Colonic mucosa (tissue), 4 donors: ENCODE results near the gene RMC1. TPM values are rescaled to one million over a fixed set of nuclear protein-coding genes. Genes with fewer than 3 reads are reported as not detected.
A peak's percentile ranks its signal among the peaks of the same experiment; 100 is the strongest.
"Not testable (repeated sequence)": the region's sequence is repeated elsewhere in the genome, so short reads cannot be mapped to it uniquely, and the experiment has no call there.

Experiments used
- DNase-seq: peaks from one replicate; pipeline ENCODE4 v3.0.0-alpha.2; 2020
- H3K27ac ChIP-seq: fragments of 200-600 bp; one replicate; pipeline ENCODE4 v1.8.0; 2021
- H3K27me3 ChIP-seq: fragments of 200-600 bp; one replicate; pipeline ENCODE4 v1.8.0; 2021
- H3K36me3 ChIP-seq: fragments of 200-600 bp; one replicate; pipeline ENCODE4 v1.8.0; 2021
- H3K4me1 ChIP-seq: fragments of 200-600 bp; one replicate; pipeline ENCODE4 v1.8.0; 2021; ENCODE audit warnings: mild to moderate bottlenecking
- H3K4me3 ChIP-seq: fragments of 200-600 bp; one replicate; pipeline ENCODE4 v1.8.0; 2021
- H3K9ac ChIP-seq, 2 donors: one replicate each; pipeline ENCODE4 v1.7.0; 2013; ENCODE audit warnings: control low read depth in 2 of 2, low read depth in 2 of 2, low read length in 2 of 2
- H3K9me3 ChIP-seq: fragments of 200-600 bp; one replicate; pipeline ENCODE4 v1.8.0; 2021
- intact Hi-C: fragments of 100-400 bp; cut with DNase I; formaldehyde crosslinking; loops from one replicate; pipeline ENCODE4 v1.14.1; 2022
- total RNA-seq, 2 donors: library from RNA; stranded (reverse); fragmentation: NEBNext Ultra II Directional in 1 of 2; extraction: Animal tissue kit (Norgen Biotek cat#: 25700) in 1 of 2; gene quantifications; one replicate each; pipeline ENCODE4 v1.2.1, GENCODE V29; 2021
- TF ChIP-seq, protein P1 (sequence below): fragments of 200-600 bp; IDR thresholded peaks from one replicate; pipeline ENCODE4 v1.8.0; 2022; ENCODE audit warnings: antibody characterized with exemption, mild to moderate bottlenecking
- donor health status: healthy.
- donor health status: DM: no; HTN: no; CAD: no.
- donor health status: DM: no; HTN: no; CAD: no.

RMC1 gene
- total RNA-seq, 2 donors from 2014 or later, result 28.4 to 34.9 TPM

DNA sequence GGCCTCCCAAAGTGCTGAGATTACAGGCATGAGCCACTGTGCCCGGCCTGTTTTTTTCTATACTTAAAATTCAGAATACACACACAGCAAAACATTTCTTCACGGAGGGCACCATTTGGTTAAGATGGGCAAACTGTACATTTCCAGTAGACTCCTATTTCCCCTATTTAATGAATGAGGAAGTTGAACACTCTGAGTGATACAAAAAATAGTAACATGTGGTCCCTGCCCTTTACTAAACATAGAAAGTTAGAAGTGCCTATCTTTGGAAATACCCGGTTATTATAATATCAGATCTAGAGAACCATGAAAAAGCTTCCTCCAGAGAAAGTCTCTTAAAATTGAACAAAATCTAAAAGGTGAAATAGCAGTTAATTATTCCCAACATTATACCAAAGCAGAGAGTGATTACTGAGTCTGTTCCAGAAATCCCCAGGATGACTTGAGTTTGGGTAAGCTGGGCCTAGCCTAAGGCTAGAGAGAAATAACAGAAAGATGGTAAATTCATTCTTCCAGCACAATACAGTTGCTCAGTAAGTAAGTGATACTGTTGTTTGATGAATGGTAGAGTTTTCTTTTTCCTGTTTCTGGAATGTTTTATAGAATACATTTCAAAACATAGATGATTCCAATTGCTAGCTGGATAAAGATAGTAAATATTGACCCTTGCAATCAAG lies 23.3 kb upstream of the RMC1 start:
- Histone ChIP-seq H3K27ac (no peak overlapping the region), H3K36me3 (peaks cover 13% of the 10 kb centered on the region), H3K4me1 (no peaks in the 10 kb centered on the region), H3K27me3 (no peaks in the 10 kb centered on the region), H3K4me3 (no peak overlapping the region), H3K9ac (no peak overlapping the region), H3K9me3 (no peaks in the 10 kb centered on the region)
- intact Hi-C loops, result no loop called here
- DNase-seq, result no peak
- TF ChIP-seq, protein P1, sequence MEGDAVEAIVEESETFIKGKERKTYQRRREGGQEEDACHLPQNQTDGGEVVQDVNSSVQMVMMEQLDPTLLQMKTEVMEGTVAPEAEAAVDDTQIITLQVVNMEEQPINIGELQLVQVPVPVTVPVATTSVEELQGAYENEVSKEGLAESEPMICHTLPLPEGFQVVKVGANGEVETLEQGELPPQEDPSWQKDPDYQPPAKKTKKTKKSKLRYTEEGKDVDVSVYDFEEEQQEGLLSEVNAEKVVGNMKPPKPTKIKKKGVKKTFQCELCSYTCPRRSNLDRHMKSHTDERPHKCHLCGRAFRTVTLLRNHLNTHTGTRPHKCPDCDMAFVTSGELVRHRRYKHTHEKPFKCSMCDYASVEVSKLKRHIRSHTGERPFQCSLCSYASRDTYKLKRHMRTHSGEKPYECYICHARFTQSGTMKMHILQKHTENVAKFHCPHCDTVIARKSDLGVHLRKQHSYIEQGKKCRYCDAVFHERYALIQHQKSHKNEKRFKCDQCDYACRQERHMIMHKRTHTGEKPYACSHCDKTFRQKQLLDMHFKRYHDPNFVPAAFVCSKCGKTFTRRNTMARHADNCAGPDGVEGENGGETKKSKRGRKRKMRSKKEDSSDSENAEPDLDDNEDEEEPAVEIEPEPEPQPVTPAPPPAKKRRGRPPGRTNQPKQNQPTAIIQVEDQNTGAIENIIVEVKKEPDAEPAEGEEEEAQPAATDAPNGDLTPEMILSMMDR, result no peak

DNA sequence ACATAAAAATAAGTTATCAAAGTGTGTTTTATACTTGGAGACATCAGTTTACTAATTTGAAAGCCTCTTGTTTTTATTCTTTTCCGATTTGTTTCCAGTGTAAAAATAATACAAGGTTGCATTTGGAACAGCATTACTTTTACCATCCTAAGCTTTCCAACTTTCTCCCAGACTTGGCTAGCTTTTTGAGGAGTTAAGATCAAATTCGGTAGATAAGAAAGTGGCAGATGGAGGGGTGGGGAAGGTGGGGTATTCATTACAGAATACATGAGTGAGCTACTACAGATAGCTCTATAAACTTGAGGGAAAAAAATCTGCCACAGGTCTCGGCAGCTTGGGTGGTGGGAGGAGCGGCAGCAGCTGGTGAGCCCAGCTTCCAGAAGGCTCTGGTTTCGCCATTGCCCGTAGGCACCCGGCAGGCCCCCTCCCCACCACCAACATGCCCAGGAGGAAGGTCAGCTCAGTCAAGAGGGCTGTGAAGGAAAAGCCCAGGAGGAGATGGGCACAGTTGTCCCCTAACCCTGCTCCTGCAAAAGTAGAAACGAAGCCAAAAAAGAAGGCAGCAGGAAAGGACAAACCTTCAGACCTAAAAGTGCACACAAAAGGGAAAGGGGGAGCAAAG lies 18.6 kb upstream of the RMC1 start:
- Histone ChIP-seq H3K9ac (no peak overlapping the region), H3K36me3 (no peaks in the 10 kb centered on the region), H3K9me3 (no peaks in the 10 kb centered on the region), H3K4me1 (no peaks in the 10 kb centered on the region), H3K4me3 (no peak overlapping the region), H3K27me3 (no peaks in the 10 kb centered on the region), H3K27ac (no peak overlapping the region)
- TF ChIP-seq, protein P1, result no peak
- intact Hi-C loops, result no loop called here
- no peak for DNase-seq

DNA sequence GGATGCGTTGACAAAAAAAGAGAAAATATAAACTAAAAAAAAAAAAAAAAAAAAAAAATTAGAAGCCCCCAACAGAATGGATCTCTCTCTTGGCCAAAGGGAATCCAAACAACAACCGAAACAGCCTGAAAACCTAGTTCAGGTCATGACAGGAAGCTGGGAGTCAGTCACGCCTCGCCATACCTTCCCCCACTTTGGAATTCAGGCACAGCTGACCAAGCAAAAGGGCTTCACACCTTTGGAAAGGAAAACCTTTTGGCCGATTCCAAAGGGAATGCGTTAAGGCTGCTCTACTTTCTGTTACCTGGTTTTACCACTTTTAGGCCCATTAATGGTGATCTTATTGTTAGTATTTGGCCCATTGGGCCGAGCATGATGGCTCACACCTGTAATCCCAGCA lies 17.9 kb upstream of the RMC1 start:
- DNase-seq, result no peak
- H3K27ac ChIP-seq, result no peak overlapping the region
- intact Hi-C loops, result no loop called here
- H3K9me3 ChIP-seq, result no peaks in the 10 kb centered on the region
- H3K4me1 ChIP-seq, result no peaks in the 10 kb centered on the region
- no peaks in the 10 kb centered on the region for H3K36me3 ChIP-seq
- H3K27me3 ChIP-seq, result no peaks in the 10 kb centered on the region
- no peak overlapping the region for H3K9ac ChIP-seq
- TF ChIP-seq, protein P1, result no peak
- no peak overlapping the region for H3K4me3 ChIP-seq

DNA sequence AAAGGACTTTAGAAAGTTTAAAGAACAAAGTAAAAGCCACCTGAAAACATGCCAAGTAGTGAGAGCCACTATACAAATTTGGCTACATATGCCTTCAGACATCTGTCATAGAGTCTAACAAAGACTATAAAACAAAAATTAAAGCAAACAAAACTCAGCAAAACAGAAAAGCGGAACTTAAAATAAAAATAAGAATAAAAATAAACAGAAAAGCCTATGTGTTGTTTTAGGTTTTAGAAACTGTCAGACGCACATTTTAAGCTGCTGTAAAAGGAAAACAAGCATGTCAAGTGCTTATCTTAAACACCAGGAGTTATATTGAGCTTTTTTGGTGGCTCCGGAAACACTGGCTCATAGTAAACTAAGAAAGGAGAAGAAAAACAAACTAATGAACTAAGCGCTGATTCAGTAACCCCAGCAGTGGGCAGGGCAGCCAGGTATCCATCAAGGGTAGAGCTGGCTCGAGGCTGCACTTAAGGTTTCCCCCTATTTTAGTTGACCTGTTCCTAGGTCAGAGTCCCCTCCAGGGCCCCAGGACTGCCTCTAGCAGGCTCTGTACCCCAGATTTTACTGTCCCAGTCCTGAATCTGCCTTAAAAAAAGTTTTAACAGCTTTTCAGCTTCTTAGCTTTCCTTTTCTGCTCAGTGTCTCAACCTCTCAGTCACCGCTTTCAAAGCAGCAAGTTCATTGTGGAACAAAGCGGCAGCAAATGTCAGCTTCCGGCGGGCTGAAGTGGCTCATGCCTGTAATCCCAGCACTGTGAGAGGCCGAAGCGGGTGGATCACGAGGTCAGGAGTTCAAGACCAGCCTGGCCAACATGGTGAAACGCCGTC lies 15.4 kb upstream of the RMC1 start:
- H3K27ac ChIP-seq, result peak overlapping the region; percentile 60
- H3K9ac ChIP-seq, result peak overlapping the region; percentile 19 to 26
- DNase-seq, result peak; percentile 32
- TF ChIP-seq, protein P1, result no peak
- H3K4me1 ChIP-seq, result no peaks in the 10 kb centered on the region
- H3K27me3 ChIP-seq, result no peaks in the 10 kb centered on the region
- H3K36me3 ChIP-seq, result no peaks in the 10 kb centered on the region
- no peaks in the 10 kb centered on the region for H3K9me3 ChIP-seq
- peak overlapping the region; percentile 5 for H3K4me3 ChIP-seq
- intact Hi-C loops, result no loop called here

DNA sequence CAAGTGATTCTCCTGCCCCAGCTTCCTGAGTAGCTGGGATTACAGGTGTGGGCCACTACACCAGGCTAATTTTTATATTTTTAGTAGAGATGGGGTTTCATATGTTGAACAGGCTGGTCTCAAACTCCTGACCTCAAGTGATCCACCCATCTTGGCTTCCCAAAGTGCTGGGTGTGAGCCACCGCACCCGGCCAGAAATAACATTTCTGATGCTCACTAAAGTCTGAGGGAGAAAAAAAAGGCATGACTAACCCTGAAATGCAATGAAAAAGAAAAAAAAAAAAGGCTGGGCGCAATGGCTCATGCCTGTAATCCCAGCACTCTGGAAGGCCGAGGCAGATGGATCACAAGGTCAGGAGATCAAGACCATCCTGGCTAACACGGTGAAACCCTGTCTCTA lies 13.7 kb upstream of the RMC1 start:
- DNase-seq, H3K36me3 ChIP-seq, H3K4me1 ChIP-seq, H3K27ac ChIP-seq, H3K9me3 ChIP-seq, H3K4me3 ChIP-seq, H3K9ac ChIP-seq, H3K27me3 ChIP-seq, intact Hi-C loops: not testable (repeated sequence)
